ENCODE measurements around the gene CAMK1D.
A peak's percentile ranks its signal among the peaks of the same experiment; 100 is the strongest.

CAMK1D gene

DNA sequence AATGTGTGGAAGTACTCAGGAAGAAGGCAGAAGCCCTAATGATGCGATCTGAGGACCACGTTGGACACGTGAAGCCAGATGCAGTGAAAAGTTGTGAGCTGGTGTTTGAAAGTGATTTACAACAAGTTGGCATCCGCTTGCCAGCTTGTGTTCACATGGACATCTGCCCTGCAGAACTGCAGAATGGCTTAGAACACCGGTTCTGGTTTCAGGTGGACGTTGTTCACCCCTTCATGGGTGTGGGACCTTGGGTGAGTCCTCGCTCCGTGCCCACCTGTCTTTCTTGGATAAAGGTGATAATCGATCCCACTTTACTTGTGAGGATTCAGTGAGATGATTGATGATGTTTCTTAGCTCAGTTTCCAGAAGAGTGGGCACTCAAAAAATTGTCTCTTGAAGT, 53.8 kb downstream of the CAMK1D start:
- no peak for DNase-seq (ENCODE audit: low read depth in 2 of 2)

DNA sequence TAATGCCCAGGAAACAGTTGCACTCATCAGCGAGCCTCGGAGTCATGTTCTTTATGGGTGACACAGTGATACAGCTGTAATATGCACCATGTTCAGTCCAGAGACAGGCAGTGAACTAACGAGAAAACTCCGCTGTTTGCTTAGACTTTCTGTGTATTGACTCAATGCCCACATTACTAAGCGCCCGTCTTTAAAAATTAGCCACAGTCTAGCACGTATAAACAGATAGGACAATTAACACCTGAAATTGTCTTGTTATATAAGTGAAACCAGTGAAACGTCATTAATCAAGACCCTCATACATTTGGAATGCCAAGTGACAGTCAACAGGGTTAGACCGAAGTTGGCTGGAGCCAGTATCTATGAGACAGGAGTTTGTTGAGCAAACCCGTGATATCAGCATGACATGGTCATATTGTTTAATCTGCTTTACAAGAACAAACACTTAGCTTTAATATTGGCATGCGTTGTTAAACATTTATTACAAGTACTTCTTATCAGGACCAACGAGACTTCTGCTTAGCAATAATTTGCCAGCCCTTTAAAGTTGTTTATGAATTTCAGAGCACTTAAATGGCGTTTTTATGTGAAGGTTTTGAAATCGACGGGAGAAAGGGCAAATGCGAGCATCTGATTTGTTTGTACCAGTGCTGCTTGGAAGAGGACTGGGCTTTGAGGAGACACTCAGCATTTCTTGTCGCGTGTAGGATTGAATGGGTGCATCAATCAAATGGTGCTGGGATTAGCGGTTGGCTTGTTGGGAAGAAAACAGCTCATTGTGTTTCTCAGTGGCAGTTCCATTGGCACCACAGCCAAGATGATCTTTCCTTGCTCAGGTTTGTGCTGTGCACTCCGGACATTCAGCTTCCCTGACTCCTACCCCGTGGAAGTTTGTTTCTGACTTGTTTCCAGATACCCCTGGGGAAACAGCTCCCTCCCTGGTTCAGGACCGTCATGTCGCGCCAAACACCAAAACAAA, 56.3 kb downstream of the CAMK1D start:
- no peak for DNase-seq (ENCODE audit: low read depth in 2 of 2)

DNA sequence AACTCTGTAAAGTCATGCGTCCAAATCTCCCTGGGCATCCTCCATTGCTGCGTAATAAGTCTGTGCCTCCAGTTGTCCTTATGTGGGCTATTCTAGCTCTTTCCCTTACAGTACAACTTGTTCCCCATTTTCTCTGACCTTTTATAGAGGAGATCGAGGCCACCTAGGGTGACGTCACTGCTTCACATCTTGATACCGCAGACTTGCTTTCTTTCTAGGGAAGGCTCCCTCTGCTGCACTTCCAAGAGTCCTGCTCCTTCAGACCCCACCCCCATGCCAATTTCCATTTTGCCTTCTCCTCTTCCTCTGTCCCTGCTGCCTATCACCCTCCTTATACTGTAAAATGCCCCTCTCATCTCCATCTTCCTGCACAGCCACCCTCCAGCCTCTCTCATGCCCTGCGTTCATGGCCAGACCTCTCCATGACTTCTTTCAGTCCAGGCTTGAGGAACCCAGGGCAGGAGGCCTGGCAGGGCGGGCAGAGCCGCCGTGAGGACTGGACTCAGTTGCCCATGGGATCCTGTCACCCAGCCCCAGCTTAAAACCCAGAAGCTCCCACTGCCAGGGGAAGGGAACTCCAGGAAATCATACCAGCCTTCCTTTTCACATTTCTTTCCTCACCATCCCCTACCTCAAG, 57.5 kb downstream of the CAMK1D start:
- DNase-seq (ENCODE audit: low read depth in 2 of 2), result no peak

DNA sequence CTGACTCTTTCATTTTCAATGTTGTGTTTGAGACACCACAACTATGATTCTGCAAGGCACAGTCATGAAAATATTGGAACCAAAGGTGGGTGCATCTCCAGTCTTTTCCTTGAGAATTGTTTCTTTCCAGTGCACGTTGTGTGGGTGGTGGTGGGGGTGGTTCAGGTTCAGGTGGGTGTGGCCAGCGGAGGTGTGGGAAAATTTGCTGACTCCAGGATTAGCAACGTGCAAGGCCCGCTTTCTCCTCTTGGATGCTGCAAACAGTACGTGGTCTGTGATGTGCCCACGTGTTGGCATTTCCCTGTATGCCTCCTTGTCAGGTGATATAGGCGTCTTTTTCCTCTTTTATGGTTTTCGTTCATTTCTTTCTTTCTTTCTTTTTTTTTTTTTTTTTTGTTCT, 59.1 kb downstream of the CAMK1D start:
- DNase-seq (ENCODE audit: low read depth in 2 of 2), result no peak

DNA sequence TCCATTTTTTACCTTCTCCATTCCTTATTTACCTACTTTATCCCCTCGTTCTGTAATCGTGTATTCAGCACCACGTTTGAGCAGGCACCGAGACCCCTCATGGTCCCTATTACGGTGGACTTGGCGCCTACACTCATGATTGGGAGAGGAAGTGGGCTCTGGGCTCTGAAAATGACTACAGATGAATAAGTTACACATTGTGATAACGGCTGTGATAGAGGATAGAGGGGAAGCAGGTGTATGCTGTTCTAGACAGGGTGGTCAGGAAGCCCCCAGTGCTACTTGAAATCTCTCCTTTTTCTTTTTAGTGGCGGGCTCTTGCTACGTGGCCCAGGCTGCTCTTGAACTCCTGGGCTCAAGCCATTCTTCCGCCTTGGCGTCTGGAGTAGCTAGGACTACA, 59.8 kb downstream of the CAMK1D start:
- no peak for DNase-seq (ENCODE audit: low read depth in 2 of 2)

DNA sequence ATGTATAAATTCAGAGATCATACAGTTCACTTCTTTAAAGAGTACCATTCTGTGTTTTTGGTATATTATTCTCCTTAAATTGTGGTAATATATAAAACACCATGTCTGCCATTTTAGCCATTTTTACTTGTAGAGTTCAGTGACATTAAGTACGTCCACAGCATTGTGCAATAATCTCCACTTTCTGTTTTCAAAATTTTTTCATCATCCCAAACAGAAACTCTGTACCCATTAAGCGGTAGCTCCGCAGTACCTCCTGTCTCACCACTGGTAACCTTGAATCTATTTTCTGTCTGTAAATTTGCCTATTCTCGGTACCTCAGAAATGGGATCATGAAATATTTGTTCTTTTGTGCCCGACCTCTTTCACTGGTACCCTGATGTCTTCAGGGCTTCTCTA, 60.3 kb downstream of the CAMK1D start:
- no peak for DNase-seq (ENCODE audit: low read depth in 2 of 2)

DNA sequence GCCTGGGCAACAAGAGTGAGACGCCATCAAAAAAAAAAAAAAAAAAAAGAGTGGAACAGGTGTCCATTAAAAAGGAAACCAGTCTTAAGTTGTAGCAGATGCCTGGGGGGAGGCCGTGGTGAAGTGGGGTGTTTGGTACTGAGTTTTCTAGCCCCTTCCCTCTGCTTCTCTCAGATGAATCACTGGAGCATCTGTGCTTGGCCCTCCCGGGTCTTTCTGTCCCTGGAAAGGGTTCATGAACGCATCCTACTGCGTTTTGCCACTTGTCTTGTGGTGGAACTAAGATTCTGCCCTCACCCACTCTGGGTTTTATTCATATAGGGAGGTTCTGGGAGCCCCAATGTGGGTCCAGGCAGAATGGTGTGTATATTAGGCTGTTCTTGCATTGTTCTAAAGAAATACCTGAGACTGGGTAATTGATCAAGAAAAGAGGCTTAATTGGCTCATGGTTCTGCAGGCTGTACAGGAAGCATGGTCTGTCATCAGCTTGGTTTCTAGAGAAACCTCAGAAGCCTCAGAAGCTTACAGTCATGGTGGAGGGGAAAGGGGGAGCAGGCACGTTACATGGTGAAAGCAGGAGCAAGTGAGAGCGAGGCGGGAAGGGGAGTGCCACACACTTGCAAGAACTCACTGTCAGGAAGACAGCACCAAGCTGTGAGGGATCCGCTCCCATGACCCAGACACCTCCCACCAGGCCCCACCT, 63.5 kb downstream of the CAMK1D start:
- peak in 1 of 2 donors; percentile 28 for DNase-seq (ENCODE audit: low read depth in 2 of 2)

DNA sequence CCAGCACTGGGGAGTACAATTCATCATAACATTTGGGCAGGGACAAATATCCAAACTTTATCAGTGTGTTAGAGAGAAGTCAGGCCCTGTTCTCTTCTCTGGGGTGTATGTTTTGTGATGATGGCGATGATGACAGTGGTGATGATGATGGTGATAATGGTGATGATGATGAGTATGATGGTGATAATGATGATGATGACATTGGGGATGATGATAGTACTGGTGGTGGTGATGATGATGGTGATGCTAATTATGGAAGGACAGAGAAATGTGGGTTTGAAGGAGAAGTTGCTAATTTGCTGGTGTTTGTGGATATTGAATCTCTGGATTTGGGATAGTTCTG, 64.0 kb downstream of the CAMK1D start:
- DNase-seq (ENCODE audit: low read depth in 2 of 2), result no peak

DNA sequence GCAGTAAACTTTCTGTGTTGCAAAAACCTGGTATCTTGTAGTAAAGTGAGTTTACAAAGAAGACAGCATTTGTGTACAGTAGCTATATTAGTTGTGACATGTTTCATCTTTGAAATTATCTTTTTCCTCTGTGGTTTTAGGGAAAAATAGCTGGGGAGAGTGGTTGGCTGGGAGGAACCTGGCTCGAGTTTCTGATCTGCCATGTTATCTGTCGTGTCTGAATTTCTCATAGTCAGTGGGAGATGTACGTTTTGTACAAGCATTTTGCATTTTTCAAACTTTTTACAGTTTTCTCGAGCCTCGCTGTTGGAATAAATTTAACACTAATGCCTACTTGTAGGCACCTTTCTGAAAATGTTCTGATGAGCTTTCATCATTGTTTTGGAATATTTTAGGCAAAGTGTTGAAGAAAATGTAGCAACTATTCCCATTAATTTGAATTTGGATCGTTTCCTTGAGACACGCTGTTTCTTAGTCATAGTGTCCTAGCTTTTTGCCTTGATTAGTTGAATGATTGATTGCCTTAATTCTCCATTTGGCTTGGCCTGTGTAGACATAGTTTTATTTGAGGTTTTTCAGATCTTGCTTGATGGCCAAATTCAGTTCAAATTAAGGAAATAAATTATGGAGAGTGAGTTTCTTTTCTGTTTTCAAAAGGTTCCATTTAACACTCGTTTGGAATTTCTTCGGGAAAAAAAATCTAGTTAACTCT, 65.1 kb downstream of the CAMK1D start:
- DNase-seq (ENCODE audit: low read depth in 2 of 2), result no peak

DNA sequence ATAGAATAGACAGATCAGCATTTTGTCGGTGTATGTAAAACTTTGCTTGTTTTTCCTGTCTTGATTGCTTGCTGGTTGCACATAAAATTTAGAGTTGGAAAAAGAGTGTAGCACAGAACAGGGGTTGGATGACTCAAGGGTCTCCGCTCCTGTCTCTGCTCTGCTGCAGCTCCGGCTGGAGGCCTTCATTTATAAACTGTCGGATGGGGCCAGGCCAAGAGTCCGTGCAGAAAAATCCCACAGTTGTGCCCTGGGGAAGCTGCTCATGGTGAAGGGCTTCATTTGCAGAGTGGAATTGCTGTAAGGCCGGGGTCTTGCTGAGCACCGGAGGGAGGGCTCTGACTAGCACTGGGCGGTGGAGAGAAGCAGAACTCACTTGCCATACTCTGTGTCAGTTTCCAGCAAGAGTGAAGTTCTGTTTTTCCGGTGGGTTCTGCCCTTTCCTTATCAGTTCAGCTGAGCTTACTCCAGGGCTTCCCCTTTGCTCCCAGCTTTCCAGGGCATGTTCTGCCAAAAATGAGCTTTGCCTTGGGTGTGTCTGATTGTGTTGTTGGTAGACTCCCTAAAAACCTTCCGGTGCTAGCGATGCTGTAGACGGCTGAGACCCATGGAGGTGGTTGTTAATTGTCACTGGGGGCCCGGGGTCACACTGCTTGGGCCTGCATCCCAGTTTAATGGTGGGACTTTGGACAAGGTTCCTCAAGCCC, 67.2 kb downstream of the CAMK1D start:
- DNase-seq (ENCODE audit: low read depth in 2 of 2), result no peak

DNA sequence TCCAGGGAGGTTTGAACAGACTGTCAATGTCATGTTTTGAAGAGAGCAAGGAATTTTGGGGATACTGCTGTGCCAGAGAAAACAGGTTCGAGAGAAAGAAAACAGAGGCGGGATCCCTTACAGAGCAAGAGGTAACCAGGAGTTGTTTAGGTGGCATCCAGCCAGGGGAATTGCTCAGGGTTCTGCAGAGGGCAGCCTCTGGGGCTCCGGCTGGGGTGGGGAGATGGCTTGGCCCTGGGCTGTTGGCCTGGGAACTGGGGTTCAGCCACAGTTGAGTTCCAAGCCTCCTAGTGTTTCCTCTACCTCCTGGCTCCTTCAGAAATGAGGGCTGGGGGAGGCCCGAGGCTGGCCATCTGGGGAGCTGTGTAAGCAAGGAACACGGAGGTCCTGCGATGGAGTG, 68.0 kb downstream of the CAMK1D start:
- no peak for DNase-seq (ENCODE audit: low read depth in 2 of 2)

DNA sequence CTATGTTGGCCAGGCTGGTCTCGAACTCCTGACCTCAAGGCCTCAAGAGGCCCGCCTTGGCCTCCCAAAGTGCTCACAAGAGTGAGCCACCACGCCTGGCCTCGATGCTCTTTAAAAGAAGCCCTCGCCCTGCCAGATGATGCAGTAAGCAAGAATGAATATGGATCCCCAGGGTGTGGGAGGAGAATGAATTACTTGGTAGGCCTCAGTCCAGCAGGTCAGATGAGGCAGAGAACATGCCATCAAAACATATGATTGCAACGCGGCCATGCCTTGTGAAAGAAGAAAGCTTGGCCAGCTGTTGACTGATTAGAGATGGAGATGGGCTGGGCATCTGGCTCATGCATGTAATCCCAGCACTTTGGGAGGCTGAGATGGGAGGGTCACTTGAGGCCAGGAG, 68.7 kb downstream of the CAMK1D start:
- DNase-seq (ENCODE audit: low read depth in 2 of 2), result no peak

DNA sequence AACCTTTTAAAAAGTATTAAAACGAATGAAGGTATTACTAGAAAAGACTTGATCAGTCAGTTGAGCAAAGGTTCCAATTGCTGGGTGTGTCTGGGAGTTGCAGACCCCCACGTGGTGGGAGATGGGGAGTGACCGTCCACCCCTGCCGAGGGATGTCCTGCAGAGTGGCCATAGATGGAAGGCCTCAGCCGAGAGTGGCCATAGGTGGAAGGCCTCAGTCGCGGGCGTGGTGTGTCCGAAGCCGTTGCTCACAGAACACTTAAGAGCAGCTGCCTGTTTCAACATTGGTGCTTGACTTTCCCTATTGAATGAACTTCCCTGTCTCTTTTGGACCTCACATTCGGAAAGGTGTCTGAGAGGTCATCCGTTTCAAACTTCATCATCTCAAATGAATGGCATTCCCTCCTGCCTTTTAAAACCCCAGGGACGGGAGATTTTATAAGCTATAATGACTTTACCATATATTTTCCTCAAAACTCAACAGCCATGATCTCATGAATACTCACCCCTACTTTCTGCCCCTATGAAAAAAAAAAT, 69.4 kb downstream of the CAMK1D start:
- no peak for DNase-seq (ENCODE audit: low read depth in 2 of 2)

DNA sequence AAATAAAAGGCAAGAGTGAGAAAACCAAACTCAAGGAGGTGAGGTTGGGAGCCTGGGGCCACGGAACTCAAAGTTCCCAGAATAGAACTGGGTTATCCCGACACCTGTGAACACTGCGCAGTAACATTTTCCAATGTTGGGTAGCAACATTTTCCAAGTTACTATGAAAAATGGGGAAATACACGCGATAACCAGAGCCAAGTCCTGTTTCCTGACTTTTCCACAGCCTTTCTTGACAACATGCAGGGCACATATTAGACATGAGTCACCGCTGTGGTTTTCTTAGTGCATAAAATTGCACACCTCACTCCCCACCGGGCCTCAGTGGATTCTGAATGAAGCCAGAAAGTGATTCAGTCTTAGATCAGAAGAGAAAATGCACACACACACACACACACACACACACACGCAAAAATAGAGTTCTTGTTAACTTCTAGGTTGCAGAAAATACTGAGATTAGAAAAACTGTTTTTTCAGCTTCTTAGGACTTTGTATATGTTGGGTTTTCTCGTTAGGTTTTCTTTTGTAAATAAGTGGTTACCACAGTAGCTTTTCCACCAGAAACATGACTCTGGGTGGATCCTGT, 70.0 kb downstream of the CAMK1D start:
- peak; percentile 66 to 68 for DNase-seq (ENCODE audit: low read depth in 2 of 2)

DNA sequence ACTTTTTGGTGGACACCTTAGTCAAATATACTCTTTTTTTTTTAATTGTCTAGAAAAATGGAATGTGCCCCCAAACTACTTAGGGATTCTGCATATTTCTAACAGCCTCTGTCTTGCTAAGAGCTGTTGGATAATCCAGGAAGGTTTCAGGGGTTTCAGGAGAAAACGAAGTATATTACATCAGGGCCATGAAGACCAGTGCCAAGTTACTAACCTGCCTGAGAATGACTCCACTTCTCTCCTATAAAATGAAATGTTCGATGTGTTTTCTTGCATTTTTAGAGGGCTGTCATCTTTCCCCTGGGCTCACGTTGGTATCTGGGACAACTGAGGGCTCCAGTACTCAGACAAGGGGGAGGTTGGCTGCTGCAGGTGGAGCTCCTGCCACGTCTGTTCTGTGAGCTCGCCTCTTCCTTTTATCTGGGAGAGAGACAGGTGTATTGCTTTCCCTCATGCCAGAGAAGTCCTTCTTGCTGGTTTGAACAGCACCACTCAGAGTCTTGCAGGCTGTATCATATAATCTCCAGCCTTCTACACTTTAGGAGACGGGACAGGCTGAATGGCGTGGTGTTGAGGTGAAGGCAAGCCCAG, 71.3 kb downstream of the CAMK1D start:
- no peak for DNase-seq (ENCODE audit: low read depth in 2 of 2)

DNA sequence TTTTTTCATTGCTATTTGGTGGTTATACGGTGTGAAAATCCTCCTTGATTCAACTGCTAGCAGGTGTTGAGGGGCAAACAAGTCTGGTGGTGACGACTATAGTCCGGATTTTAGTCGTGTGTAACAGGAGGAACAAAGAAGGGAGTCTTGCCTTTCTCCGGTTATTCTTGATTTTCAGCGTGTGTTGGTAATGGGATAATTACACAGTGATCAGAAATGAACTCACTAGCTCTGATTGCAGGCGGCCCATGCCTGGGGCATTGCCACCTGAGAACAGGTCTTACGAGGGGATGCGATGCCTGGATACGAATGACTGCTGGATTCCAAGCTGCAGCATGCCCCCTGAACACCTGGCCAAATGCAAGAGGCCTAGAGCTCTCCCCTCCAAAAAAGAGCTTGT, 72.8 kb downstream of the CAMK1D start:
- no peak for DNase-seq (ENCODE audit: low read depth in 2 of 2)

DNA sequence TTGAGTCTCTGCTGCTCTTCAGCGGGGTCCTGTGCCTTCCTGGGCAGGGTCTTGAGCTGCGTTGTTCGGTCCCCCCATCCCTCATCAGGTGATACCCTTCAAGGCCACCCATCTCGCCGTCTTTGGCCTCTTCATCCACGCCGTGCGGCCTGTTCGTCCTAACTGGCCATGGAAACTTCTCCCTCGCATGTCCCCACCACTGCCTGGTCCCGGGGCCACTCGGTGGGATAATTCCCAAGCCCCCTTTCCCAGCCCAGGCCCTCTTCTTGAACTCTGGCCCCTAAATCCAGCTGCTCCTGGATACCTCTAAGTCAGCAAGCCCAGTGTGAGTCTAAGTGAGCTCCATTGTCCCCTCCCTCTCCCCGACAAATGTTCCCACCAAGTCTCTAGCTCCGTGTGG, 74.5 kb downstream of the CAMK1D start:
- no peak for DNase-seq (ENCODE audit: low read depth in 2 of 2)

DNA sequence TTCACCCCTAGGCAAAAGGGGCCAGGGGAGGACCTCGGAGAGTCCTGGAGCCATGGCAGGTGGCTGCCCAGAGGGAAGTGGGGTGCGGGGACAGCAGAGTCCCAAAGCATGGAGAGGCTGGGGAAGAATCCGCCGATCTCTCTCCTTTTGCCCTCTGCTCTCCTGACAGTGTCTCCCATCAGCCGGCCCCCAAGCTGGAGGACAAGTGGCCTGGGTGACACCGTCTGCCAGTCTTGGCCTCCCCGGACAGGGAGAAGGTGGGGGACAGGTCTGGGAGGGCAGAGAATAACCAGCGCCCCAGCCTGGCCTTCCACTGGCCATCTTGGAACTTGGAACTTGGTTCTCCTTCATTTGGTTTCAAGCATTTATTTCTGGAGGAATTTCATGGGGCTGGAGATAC, 77.9 kb downstream of the CAMK1D start:
- DNase-seq (ENCODE audit: low read depth in 2 of 2), result no peak

DNA sequence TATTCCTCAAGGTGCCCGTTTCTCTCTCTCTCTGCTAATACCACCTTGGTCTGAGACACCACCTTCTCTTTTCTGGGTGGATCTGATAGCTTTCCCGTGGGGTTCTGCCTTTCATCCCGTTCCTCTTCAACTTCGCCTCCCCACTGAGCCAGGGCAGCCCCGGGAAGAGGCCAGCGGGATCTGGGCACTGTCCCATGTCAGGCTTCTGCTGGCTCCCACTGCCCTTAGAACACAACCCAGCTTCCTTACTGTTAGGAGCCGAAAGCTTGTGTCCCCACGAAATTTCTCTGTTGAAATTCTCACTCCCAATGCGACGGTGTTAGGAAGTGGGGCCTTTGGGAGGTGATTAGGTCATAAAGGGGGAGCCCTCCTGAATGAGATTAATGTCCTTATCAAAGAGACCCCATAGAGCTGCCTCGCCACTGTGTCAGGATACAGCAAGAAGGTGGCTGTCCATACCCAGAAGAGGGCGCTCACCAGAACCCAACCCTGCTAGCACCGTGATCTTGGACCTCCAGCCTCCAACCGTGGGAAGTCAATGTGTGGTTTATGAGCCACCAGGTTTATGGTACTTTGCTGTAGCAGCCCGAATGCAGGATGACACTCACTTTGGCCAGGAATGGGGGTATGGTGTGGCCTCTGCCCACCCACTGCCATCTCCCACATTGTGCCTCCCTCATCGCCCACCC, 79.2 kb downstream of the CAMK1D start:
- DNase-seq (ENCODE audit: low read depth in 2 of 2), result no peak

All from activated CD4-positive, alpha-beta T cell treated with anti-CD3 and anti-CD28 coated beads for 24 hours (primary cell).